Measurements from ENCODE around the gene RNF26.

DNA sequence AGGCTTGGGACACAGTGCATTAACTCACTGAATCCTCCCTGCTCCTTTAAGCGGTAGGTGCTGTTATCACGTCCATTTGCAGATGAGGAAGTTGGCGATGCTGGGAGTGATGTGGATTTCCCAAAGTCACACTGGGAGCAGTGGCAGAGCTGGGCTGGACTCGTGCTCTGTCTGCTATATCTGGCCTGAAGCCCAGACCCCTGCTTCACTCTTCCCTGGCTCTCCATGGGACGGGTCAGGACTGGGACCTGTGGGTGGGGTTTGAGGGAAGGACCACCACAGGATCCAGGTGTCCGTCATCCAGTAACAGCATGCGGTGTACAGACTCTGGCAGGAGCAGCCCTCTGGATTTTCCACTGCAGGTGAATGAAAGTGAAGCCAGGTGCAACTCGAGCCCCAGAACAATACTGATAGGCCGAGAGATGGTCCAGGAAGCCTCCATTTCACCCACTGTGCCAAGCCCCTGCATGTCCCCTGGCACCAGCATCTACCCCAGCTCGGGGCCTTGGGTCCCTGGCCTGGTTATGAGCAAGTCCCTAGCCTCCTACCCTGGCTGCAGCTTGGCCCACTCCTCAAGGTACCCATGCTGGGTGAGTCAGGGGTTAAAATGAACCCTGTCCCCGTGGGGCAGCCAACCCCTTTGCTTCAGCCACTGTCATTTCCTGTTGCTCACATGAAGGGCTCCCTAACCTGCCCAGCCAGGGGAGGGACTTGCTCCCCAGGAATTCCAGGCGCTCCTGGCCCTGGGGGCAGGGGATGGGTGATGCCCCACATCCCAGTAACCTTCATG is 43.0 kb downstream of the RNF26 start:
- TF ChIP-seq CTCF (IDR thresholded peaks at IDR 0.05) (no peak), ZFX (IDR thresholded peaks at IDR 0.05; ENCODE audit: borderline replicate concordance) (no peak)
